T-cell (primary cell): ENCODE measurements around the gene MDFI. TPM values are rescaled to one million over a fixed set of nuclear protein-coding genes. Genes with fewer than 3 reads are reported as not detected.

Source experiments
- ATAC-seq, 4 experiments: fragments of 200-7000 bp in 3 of 4; fragments of 150-1000 bp in 1 of 4; cut with Tn5 transposase; replicated peaks in 1 of 4; 1 replicate in 3 of 4; 2 replicates in 1 of 4; pipeline ENCODE4 v1.10.0; 2021; ENCODE audit warnings: moderate library complexity in 3 of 4, mild to moderate bottlenecking in 2 of 4, moderate number of reproducible peaks in 1 of 4
- CTCF ChIA-PET, 2 donors: fragments of 300-600 bp; sonication (Branson Sonifier 250); formaldehyde crosslinking; loops; one replicate each; lab custom pipeline; 2022; ENCODE audit warnings: antibody characterized with exemption in 2 of 2; lab: Charles Lee
- POLR2A ChIA-PET, 2 donors: fragments of 300-600 bp; sonication (Branson Sonifier 250); formaldehyde crosslinking; loops; one replicate each; lab custom pipeline; 2022; ENCODE audit warnings: antibody characterized with exemption in 2 of 2; lab: Charles Lee
- DNase-seq, 35 experiments: peaks; one replicate each; pipeline versions ENCODE4 v3.0.0 to v3.0.0-alpha.2; 2013 to 2023
- H3K27ac ChIP-seq: one replicate; pipeline ENCODE4 v1.5.1; 2013; ENCODE audit warnings: low read length
- H3K27me3 ChIP-seq, 2 experiments: replicated peaks in 1 of 2; 1 replicate in 1 of 2; 2 replicates in 1 of 2; pipeline versions ENCODE4 v1.6.1 to v1.7.0; 2013; ENCODE audit warnings: low read length in 1 of 2, mixed read lengths in 1 of 2; ENCODE audit not compliant: control insufficient read depth in 2 of 2, insufficient read depth in 2 of 2; ENCODE audit errors: extremely low read depth in 1 of 2
- H3K36me3 ChIP-seq, 2 donors: 1 replicate in 1 of 2; 2 replicates in 1 of 2; pipeline versions ENCODE4 v1.6.1 to v1.7.0; 2013; ENCODE audit warnings: low read length in 1 of 2; ENCODE audit not compliant: control insufficient read depth in 2 of 2, insufficient read depth in 1 of 2; ENCODE audit errors: extremely low read depth in 1 of 2
- H3K4me1 ChIP-seq, 2 experiments: 1 replicate in 1 of 2; 2 replicates in 1 of 2; pipeline versions ENCODE4 v1.6.1 to v1.7.0; 2013; ENCODE audit warnings: low read length in 2 of 2, mixed read lengths in 1 of 2; ENCODE audit not compliant: insufficient read depth in 2 of 2, control insufficient read depth in 1 of 2; ENCODE audit errors: extremely low read depth in 1 of 2
- H3K4me3 ChIP-seq, 2 donors: 1 replicate in 1 of 2; 2 replicates in 1 of 2; pipeline versions ENCODE4 v1.5.1 to v1.7.0; 2013; ENCODE audit warnings: mild to moderate bottlenecking in 2 of 2, low read length in 1 of 2, moderate library complexity in 1 of 2; ENCODE audit not compliant: control insufficient read depth in 1 of 2; ENCODE audit errors: extremely low read depth in 1 of 2
- H3K9me3 ChIP-seq: 2 replicates; pipeline ENCODE4 v1.7.0; 2013
- H3K27ac Mint-ChIP-seq, 2 donors: one replicate each; pipeline ENCODE4 v1.8.0; 2020 to 2021; ENCODE audit warnings: mild to moderate bottlenecking in 2 of 2, mixed read lengths in 2 of 2
- H3K27me3 Mint-ChIP-seq, 2 donors: one replicate each; pipeline ENCODE4 v1.8.0; 2021 to 2022; ENCODE audit warnings: mixed read lengths in 2 of 2
- H3K36me3 Mint-ChIP-seq: one replicate; pipeline ENCODE4 v1.8.0; 2021; ENCODE audit warnings: mixed read lengths
- H3K4me1 Mint-ChIP-seq, 3 donors: one replicate each; pipeline ENCODE4 v1.8.0; 2020 to 2022; ENCODE audit warnings: mixed read lengths in 3 of 3, mild to moderate bottlenecking in 1 of 3
- H3K4me3 Mint-ChIP-seq, 3 donors: one replicate each; pipeline ENCODE4 v1.8.0; 2020 to 2022; ENCODE audit warnings: mild to moderate bottlenecking in 3 of 3, mixed read lengths in 3 of 3, moderate library complexity in 3 of 3
- H3K9me3 Mint-ChIP-seq, 3 donors: one replicate each; pipeline ENCODE4 v1.8.0; 2020 to 2022; ENCODE audit warnings: mixed read lengths in 3 of 3
- WGBS: methylation state at CpG from one replicate; pipeline ENCODE4 v1.1.5; 2013; ENCODE audit warnings: missing lambda C conversion rate; ENCODE audit not compliant: insufficient coverage; 5-methylcytosine and 5-hydroxymethylcytosine counted together
- total RNA-seq, 35 experiments: library from RNA in 6 of 35; stranded (reverse) in 6 of 35; fragments of 120-200 nt in 1 of 35; gene quantifications; one replicate each; pipeline versions ENCODE4 v1.2.1 to v1.2.4 and lab custom pipeline; 2013 to 2026

The MDFI gene
- total RNA-seq, 5 donors from 2014 or later (not counting 1 experiment from before 2014, with no cell fraction given), result not detected

DNA sequence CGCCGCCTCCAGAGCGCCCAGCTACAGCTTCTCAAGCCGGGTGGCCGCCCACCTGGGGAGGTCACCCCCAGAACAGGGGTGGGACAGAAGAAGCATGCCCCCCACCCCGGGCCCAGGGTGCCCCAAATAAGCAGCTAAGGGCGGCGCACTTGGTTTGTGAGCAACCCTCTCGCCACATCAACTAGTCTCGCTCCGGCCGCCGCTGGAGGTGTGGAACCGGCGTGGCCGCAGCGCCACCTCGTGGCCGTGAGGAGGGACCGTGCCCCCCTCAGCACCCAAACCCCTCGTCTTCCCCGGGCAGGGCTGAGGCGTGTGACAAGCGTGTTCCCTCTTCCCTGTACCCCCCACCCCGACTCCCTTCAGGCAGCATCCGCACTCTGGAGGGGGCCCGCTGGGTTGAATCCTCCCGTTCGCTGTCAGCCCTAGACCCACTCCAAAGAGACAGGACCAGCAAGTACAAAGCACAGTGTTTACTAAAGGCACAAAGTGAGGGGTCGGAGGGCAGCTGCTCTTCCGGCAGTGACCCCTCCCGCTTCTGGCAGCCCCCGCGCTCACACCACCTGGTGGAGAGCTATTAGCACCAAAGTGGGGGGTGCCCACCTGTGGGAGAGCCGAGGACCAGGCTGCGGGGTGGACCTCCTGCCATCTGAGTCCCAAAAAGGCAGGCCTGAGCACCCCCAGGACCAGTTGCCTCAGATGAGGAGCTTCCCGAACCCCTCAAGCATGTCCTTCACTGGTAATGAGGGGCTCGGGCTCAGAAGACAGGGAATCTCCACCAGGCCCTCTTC, 45.4 kb downstream of the MDFI start:
- H3K4me1 ChIP-seq, result peaks cover 0 to 21% of the 10 kb centered on the region in 2 experiments
- peak overlapping the region; percentile 72 to 82 for H3K27ac Mint-ChIP-seq
- 23% methylated on average over 25 of the region's 38 CpGs for WGBS
- H3K27me3 ChIP-seq, result peaks cover 0 to 19% of the 10 kb centered on the region in 2 experiments
- peaks cover 4% of the 10 kb centered on the region for H3K36me3 Mint-ChIP-seq
- no peaks in the 10 kb centered on the region for H3K9me3 ChIP-seq
- peaks cover 8 to 18% (median 13%) of the 10 kb centered on the region in 3 donors for H3K4me1 Mint-ChIP-seq
- H3K27me3 Mint-ChIP-seq, result peaks cover 0 to under 1% of the 10 kb centered on the region in 2 donors
- no peaks in the 10 kb centered on the region for H3K9me3 Mint-ChIP-seq
- ATAC-seq (peak; percentile 89 to 93 (median 91)), DNase-seq (peak; percentile 43 to 89 (median 72))
- peak overlapping the region; percentile 7 for H3K27ac ChIP-seq
- H3K36me3 ChIP-seq, result peaks cover 9 to 12% of the 10 kb centered on the region in 2 donors
- POLR2A ChIA-PET, result no interaction called here
- H3K4me3 Mint-ChIP-seq, result peak overlapping the region; percentile 77 to 80 (median 80)
- CTCF ChIA-PET, result interaction anchor here (0.5 to 1.8 kb wide), 11 partner anchors 24 to 1467 kb away, joined by 3 to 13 read pairs (median 5); no protein-coding TSS in a partner anchor
- H3K4me3 ChIP-seq, result peak overlapping the region; percentile 48 to 60

DNA sequence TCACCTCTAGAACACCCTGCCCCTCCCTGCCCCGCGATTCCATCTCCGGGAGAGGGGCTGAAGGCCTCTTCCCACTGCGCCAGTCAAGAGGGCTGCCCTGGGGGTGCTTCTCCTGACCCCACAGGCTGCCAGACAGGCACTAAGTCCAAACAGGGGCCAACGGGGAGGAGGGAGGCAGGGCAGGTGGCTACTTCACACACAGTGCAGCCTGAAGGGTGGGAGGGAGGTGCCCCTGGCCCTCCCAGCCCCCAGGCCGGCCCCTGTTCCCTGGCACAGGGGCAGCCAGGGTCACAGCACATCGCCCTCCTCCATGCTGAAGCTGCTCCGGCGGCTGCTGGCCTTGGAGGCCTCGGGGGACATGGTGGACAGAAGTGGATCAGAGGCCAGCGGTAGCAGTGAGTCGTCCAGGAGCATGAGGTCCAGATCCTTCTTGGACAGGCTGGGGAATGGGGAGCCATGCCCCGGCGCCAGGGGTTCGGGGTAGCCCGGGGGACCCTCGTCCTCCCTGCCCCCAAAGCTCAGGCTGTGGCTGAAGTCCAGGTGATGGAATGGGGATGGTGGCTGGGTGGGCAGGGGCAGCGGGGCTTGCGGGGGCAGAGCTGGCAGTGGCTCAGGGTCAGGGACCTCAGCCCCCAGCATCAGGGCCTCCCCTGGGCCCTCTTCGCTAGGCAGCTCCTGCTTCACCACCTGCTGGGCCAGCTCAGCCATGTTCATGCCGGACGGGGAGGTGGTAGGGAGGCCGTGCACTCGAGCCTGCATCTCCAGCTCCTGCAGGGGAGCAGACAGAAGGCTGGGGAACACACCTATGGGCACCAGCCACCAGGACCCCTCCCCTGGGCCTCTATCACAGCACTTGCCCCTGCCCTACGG, 46.3 kb downstream of the MDFI start:
- no peaks in the 10 kb centered on the region for H3K9me3 ChIP-seq
- H3K4me1 ChIP-seq, result peaks cover 0 to 21% of the 10 kb centered on the region in 2 experiments
- H3K36me3 ChIP-seq, result peaks cover 9 to 19% of the 10 kb centered on the region in 2 donors
- Mint-ChIP-seq H3K9me3 (no peaks in the 10 kb centered on the region), H3K36me3 (peaks cover 8% of the 10 kb centered on the region), H3K4me1 (peaks cover 8 to 18% (median 13%) of the 10 kb centered on the region in 3 donors), H3K27ac (no peak overlapping the region), H3K27me3 (no peaks in the 10 kb centered on the region), H3K4me3 (no peak overlapping the region)
- ChIA-PET POLR2A (no interaction called here), CTCF (interaction anchor here (0.5 to 1.8 kb wide), 6 partner anchors 59 to 260 kb away, joined by 3 to 7 read pairs (median 4); no protein-coding TSS in a partner anchor)
- DNase-seq, result no peak
- no peak overlapping the region for H3K27ac ChIP-seq
- no peak overlapping the region for H3K4me3 ChIP-seq
- ATAC-seq, result no peak
- H3K27me3 ChIP-seq, result peaks cover 0 to 16% of the 10 kb centered on the region in 2 experiments
- 95% methylated on average over 18 of the region's 25 CpGs for WGBS

- no peaks in the 10 kb centered on the region for H3K27me3 Mint-ChIP-seq
- ATAC-seq (no peak), DNase-seq (no peak)
- H3K4me1 Mint-ChIP-seq, result peaks cover 8 to 18% (median 13%) of the 10 kb centered on the region in 3 donors
- H3K27me3 ChIP-seq, result peaks cover 0 to 16% of the 10 kb centered on the region in 2 experiments
- ChIA-PET CTCF (interaction anchor here (0.7 to 1.2 kb wide), 2 partner anchors 317 to 318 kb away, joined by 3 read pairs; no protein-coding TSS in a partner anchor), POLR2A (no interaction called here)
- H3K9me3 Mint-ChIP-seq, result no peaks in the 10 kb centered on the region
- H3K27ac ChIP-seq, result no peak overlapping the region
- no peak overlapping the region for H3K4me3 ChIP-seq
- no peak overlapping the region for H3K27ac Mint-ChIP-seq
- peaks cover 14 to 29% of the 10 kb centered on the region in 2 donors for H3K36me3 ChIP-seq
- peaks cover 9% of the 10 kb centered on the region for H3K36me3 Mint-ChIP-seq
- no peaks in the 10 kb centered on the region for H3K9me3 ChIP-seq
- no peak overlapping the region for H3K4me3 Mint-ChIP-seq
- WGBS, result 98% methylated on average over 6 of the region's 7 CpGs
- peaks cover 0 to 21% of the 10 kb centered on the region in 2 experiments for H3K4me1 ChIP-seq
Observed at GRCh38 chr6:41685641-41686380, 47.5 kb downstream of the MDFI start.

- H3K4me3 Mint-ChIP-seq, result no peak overlapping the region
- CTCF ChIA-PET, result no interaction called here
Observed at GRCh38 chr6:41687501-41688175, 49.4 kb downstream of the MDFI start.

GRCh38 chr6:41688256-41688965, 50.1 kb downstream of the MDFI start:
- Mint-ChIP-seq H3K4me1 (peaks cover 4 to 6% (median 5%) of the 10 kb centered on the region in 3 donors), H3K27me3 (no peaks in the 10 kb centered on the region), H3K36me3 (peaks cover 12% of the 10 kb centered on the region), H3K27ac (no peak overlapping the region), H3K9me3 (no peaks in the 10 kb centered on the region), H3K4me3 (no peak overlapping the region)
- Histone ChIP-seq H3K27ac (no peak overlapping the region), H3K9me3 (no peaks in the 10 kb centered on the region), H3K27me3 (peaks cover 0 to 1% of the 10 kb centered on the region in 2 experiments), H3K4me3 (no peak overlapping the region), H3K4me1 (peaks cover 0 to 6% of the 10 kb centered on the region in 2 experiments), H3K36me3 (peaks cover 14 to 31% of the 10 kb centered on the region in 2 donors)
- ChIA-PET POLR2A (no interaction called here), CTCF (interaction anchor here in 1 of 2 donors (1.1 kb wide), 1 partner anchor 18 kb away, joined by 4 read pairs; no protein-coding TSS in a partner anchor)
- WGBS, result 85% methylated on average over 4 of the region's 5 CpGs
- no peak for DNase-seq
- ATAC-seq, result no peak

More at GRCh38 chr6:41687501-41688175, 49.4 kb downstream of the MDFI start:
- Mint-ChIP-seq H3K36me3 (peaks cover 12% of the 10 kb centered on the region), H3K27ac (no peak overlapping the region), H3K4me1 (peaks cover 8 to 10% (median 8%) of the 10 kb centered on the region in 3 donors), H3K27me3 (no peaks in the 10 kb centered on the region), H3K9me3 (no peaks in the 10 kb centered on the region)
- H3K27me3 ChIP-seq, result peaks cover 0 to 9% of the 10 kb centered on the region in 2 experiments
- H3K27ac ChIP-seq, result no peak overlapping the region
- H3K4me1 ChIP-seq, result peaks cover 0 to 14% of the 10 kb centered on the region in 2 experiments
- 94% methylated on average over 3 of the region's 9 CpGs for WGBS
- DNase-seq (no peak), ATAC-seq (no peak)
- H3K4me3 ChIP-seq, result no peak overlapping the region
- H3K36me3 ChIP-seq, result peaks cover 14 to 31% of the 10 kb centered on the region in 2 donors
- H3K9me3 ChIP-seq, result no peaks in the 10 kb centered on the region
- POLR2A ChIA-PET, result no interaction called here
